ENCODE results near the gene SIRT5. TPM values are rescaled to one million over a fixed set of nuclear protein-coding genes. Genes with fewer than 3 reads are reported as not detected.

SIRT5 gene
- total and polyA plus RNA-seq, 12 donors, result 10.8 to 60.1 (median 46.2) TPM

- Histone ChIP-seq H3K4me1 (peaks cover 0 to 15% (median 8%) of the 10 kb centered on the region in 9 donors), H3K27ac (no peak overlapping the region), H3K9me3 (no peaks in the 10 kb centered on the region), H3K27me3 (no peaks in the 10 kb centered on the region), H3K36me3 (peaks cover 0 to 93% (median 49%) of the 10 kb centered on the region in 9 donors), H3K4me3 (no peak overlapping the region)
- 85 to 89% methylated on average over 1 of the region's 1 CpG for WGBS, 2 donors
- ATAC-seq (no peak), DNase-seq (no peak)
- no peak for TF ChIP-seq CTCF (IDR thresholded peaks at IDR 0.05)
- intact Hi-C loops (cut with DNase I), result no loop called here
Measured at GRCh38 chr6:13590574-13591153, 16.3 kb downstream of the SIRT5 start.

- WGBS, 2 donors, result 95 to 96% methylated on average over 21 of the region's 21 CpGs
- Histone ChIP-seq H3K4me3 (no peak overlapping the region), H3K4me1 (peaks cover 0 to 15% (median 8%) of the 10 kb centered on the region in 9 donors), H3K27ac (no peak overlapping the region), H3K9me3 (no peaks in the 10 kb centered on the region), H3K27me3 (no peaks in the 10 kb centered on the region), H3K36me3 (peaks cover 0 to 99% (median 55%) of the 10 kb centered on the region in 9 donors)
- DNase-seq (no peak), ATAC-seq (no peak)
- no peak for TF ChIP-seq CTCF (IDR thresholded peaks at IDR 0.05)
- intact Hi-C loops (cut with DNase I), result no loop called here
Measured at GRCh38 chr6:13591205-13591921, 17.0 kb downstream of the SIRT5 start.

GRCh38 chr6:13593103-13593502, 18.7 kb downstream of the SIRT5 start:
- intact Hi-C loops (cut with DNase I), result no loop called here
- H3K27me3 ChIP-seq, result no peaks in the 10 kb centered on the region
- DNase-seq (no peak), ATAC-seq (no peak)
- H3K9me3 ChIP-seq, result no peaks in the 10 kb centered on the region
- TF ChIP-seq CTCF (IDR thresholded peaks at IDR 0.05), result no peak
- H3K27ac ChIP-seq, result no peak overlapping the region
- H3K4me1 ChIP-seq, result peaks cover 0 to under 1% (median 0%) of the 10 kb centered on the region in 9 donors
- peaks cover 0 to 99% (median 59%) of the 10 kb centered on the region in 9 donors for H3K36me3 ChIP-seq
- 82 to 89% methylated on average over 6 of the region's 6 CpGs for WGBS, 2 donors
- H3K4me3 ChIP-seq, result no peak overlapping the region

- Histone ChIP-seq H3K4me1 (no peaks in the 10 kb centered on the region), H3K27me3 (no peaks in the 10 kb centered on the region), H3K36me3 (peaks cover 0 to 99% (median 62%) of the 10 kb centered on the region in 9 donors), H3K4me3 (no peak overlapping the region), H3K27ac (no peak overlapping the region), H3K9me3 (no peaks in the 10 kb centered on the region)
- ATAC-seq (no peak), DNase-seq (no peak)
- TF ChIP-seq CTCF (IDR thresholded peaks at IDR 0.05), result no peak
- intact Hi-C loops (cut with DNase I), result no loop called here
- WGBS, 2 donors, result 83 to 84% methylated on average over 6 of the region's 6 CpGs
Measured at GRCh38 chr6:13593720-13594119, 19.3 kb downstream of the SIRT5 start.
